Stimulated activated CD4-positive, alpha-beta T cell treated with anti-CD3 and anti-CD28 coated beads, Interleukin-2, amount 100 ng/mL, for 4 hours (primary cell): ENCODE data around the gene SHISA7.
"Not testable (repeated sequence)": the region's sequence is repeated elsewhere in the genome, so short reads cannot be mapped to it uniquely, and the experiment has no call there.

ENCODE experiments used
- DNase-seq: peaks from one replicate; pipeline ENCODE4 v3.0.0-alpha.2; 2020; ENCODE audit warnings: low read depth

SHISA7 gene

DNA sequence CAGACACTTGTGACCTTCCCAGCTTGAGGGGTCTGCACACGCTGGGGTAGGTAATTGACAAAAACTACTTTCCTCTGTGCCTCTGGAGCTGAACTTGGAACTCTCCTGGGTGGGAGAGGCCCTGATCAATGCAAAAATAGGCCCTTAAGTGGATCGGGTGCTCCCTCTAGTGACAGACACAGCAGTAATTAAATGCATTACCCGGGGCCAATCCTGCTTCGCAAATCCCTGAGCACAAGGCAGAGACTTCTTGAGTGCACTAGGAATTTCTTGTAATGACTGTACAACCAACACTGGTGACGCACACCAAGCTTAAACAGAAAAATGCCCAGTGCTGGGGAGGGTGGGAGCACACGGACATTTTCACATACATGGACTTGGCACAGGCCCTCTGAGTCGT lies 24.9 kb downstream of the SHISA7 start:
- peak; percentile 32 for DNase-seq

DNA sequence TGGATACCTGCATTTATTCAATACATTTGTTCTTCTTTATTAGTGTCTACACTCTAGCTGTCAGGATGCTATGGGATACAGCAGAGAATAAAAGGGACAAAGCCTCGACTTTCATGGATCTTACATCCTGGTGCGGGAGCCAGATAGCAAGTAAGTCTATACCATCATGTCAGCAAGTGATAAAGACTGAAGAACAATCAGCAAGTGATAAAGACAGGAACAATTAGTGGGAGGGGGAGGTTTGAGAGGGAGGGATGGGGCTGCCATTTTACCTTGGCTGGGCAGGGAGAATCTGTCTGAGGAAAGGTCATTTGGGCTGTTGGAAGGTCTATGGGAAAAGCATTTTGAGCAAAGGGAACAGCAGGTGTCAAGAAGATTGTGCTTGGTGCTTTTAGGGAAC lies 32.9 kb downstream of the SHISA7 start:
- DNase-seq, result no peak

DNA sequence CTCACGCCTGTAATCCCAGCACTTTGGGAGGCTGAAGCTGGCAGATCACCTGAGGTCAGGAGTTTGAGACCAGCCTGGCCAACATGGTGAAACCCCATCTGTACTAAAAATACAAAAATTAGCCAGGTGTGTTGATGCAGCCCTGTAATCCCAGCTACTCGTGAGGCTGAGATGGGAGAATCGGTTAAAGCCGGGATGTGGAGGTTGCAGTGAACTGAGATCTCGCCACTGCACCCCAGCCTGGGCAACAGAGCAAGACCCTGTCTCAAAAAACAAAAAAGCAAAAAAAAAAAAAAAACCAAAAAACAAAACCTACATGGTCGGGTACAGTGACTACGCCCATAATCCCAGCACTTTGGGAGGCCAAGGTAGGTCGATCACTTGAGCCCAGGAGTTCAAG lies 33.9 kb downstream of the SHISA7 start:
- not testable (repeated sequence) for DNase-seq

DNA sequence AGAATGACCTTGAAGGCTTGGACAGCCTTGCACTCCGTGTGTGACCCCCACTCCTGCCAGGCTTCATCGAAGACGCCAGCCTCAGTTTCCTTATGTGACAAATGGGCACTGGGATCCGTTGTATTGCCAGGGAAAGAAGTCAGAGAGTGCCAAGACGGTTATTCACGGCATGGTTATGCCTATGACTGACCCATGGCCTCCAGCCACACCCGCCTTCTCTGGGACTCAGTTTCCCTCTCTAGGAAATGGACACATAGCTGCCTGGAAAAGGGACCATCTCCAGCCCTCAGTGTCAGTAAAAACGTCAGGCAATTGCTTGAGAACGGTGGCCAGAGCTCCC lies 34.6 kb downstream of the SHISA7 start:
- no peak for DNase-seq

DNA sequence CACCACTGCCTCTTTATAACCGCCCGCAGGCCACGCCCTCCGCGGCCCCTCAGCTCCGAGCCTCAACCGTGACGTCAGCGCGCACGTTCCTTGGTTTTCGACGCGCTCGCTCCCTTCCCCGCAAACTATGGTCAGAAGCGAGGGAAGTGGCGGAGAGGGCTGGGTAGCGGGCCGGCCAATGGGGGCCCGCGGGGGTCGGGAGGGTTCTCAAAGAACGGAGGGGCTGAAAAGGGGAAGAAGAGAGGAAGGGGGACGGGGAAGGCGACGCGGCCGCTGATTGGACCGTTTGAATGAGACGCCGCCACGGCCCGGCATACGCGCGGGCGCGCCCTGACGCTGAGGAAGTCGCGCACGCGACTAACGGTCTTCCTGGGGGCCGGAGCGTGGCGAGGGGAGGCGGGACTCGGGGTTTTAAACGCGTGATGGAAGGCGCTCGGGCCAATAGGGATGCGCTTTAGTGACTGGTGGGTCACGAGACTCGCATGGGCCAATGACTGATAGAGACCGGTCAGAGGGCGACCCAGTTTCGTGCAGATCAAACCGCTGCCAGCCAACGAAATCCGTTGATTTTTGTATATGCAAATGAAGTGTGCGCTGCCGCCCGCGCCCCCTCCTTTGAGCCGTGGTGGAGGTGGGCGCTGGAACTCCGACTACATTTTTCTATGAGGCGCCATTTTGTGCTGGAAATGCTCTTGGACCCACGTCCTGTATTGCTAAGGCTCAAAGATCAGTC lies 35.1 kb downstream of the SHISA7 start:
- peak; percentile 95 for DNase-seq

DNA sequence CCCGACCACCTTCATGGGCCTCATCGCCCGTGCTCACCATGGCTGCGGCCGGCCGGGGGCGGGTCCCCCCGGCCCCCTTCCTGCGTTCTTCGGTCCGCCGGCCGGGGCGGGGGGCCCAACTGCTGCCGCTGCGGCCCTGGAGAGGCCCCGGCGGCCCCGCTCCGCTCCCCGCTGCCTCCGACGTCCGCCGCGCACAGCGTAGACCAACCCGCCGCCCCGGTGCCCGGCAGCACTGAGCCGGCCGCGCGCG lies 35.6 kb downstream of the SHISA7 start, which contains the start of gene UBE2S:
Gene UBE2S, minus strand, starts transcription at position 239 of the 250 bp plus-strand sequence. Its CDS starts 199 bp downstream, at position 40.
- DNase-seq, result not testable (repeated sequence)

DNA sequence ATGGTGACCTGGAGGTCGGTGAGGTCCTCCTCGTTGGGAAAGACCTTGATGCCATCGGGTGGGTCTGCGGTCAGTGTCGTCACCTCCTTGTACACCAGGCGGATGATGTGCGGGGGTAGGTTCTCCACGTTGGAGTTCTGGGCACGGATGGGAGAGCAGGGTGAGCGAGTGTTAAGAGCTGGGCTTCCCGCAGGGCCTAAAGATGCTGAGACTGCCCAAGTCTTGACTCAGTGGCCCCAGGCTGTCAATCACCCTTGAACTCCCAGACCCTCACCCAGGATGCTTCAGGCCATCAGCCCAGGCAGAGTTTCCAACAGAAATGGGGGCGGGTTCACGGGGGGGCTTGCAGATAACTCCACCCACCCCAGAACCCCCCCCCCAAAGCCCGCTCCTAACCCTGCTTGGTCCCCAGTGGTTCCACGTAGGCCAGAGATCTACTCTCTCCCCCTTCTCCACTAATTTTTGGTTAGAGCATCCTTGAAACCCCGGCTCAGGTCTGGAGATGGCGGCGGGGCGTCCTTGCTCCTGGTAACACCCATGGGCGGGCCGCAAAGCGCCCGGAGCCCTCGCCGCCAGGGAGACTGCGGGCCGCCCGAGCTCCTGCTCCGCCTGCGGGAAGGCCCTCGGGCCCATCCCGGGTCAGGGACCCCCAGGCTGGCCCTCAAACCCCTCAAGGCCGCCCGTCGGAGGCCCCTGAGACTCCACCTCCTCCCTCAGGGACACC lies 36.1 kb downstream of the SHISA7 start:
- DNase-seq, result no peak

DNA sequence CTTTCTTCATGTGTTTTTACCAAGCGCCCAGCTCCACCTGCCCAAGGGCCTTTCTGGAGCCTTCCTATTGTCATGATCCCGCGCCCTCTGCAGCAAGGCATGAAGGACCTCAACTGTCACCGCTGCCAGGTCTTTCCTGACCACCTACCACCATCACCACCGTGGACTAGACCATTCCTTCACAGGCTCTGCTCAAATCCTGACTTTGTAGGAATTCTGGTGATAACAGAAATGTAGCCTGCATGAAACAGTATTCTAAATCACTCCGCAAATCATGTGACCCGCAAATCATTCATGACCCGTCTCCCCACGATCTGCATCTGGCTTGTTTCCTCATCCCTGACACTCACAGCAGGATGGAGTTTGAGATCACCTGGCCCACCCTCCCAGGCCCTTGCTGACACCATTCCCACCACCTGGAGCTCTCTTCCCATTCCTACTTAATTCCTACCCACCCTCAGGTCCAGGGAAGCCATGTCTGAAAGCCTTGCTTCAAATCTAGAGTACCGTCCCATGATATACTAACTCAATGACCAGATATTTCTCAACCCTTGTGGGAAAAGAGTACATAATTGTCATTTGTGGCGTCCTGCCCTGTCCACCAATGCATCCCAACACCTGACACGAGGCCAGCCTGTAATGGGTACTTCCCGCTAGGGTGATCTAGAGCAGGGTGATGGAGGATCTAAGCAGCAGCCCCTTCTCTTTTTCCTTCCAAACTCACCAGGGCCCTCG lies 36.8 kb downstream of the SHISA7 start:
- no peak for DNase-seq

DNA sequence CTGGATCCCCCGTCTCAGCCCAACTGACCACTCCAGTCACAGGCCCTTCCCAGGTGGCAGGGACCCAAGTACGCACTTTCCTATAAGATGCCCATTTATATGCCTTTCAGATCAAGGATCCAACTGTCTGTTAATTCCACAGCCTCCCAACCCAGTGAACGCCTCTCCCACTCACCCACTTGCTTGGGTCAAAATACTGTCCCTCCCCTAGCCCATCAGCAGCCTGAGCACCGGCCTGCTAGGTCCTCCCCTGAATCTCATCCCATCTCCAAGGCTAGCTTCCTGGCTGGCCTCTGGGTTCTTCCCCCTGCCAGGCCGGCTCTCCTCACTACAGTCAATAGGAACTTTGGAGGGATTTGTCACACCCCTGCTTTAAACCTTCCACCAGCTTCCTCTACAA lies 37.5 kb downstream of the SHISA7 start:
- no peak for DNase-seq

DNA sequence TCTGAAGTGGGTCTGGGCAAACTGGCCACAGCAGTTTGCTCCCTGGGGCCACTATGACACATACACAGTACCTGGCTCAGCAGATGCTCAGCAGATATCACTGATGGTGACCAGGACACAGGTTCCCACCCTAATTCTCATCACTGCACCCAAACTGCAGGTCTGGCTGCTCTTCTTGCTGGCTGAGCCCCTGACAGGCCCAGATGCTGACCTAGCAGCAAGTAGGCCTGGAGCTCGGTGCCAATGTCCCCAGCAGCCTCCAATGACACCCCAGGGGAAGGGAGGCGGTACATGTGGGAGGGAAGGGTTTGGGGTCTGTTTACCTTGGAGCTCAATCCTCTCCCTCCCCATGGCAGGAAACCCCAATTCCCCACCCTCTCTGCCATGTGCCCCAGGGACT lies 40.6 kb downstream of the SHISA7 start:
- DNase-seq, result no peak

DNA sequence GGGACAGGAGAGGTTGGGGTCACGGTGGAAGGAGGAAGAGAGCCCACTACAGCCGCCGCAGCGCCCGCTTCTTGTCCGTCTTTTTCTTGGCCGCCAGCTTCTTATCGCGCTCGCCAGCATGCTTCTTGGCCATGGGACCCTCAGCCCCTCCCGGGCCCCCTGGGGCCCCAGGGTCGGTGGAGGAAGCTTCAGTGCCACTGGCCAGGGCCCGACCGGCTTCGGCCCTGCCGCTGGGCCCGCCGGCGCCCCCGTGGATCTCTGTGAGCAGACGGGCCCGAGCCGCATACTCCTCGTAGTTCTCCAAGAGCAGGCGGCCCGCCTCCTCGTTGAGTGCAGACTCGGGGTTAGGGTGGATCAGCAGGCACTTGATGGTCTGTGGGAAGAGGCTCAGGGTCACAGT lies 41.7 kb downstream of the SHISA7 start:
- DNase-seq, result not testable (repeated sequence)

DNA sequence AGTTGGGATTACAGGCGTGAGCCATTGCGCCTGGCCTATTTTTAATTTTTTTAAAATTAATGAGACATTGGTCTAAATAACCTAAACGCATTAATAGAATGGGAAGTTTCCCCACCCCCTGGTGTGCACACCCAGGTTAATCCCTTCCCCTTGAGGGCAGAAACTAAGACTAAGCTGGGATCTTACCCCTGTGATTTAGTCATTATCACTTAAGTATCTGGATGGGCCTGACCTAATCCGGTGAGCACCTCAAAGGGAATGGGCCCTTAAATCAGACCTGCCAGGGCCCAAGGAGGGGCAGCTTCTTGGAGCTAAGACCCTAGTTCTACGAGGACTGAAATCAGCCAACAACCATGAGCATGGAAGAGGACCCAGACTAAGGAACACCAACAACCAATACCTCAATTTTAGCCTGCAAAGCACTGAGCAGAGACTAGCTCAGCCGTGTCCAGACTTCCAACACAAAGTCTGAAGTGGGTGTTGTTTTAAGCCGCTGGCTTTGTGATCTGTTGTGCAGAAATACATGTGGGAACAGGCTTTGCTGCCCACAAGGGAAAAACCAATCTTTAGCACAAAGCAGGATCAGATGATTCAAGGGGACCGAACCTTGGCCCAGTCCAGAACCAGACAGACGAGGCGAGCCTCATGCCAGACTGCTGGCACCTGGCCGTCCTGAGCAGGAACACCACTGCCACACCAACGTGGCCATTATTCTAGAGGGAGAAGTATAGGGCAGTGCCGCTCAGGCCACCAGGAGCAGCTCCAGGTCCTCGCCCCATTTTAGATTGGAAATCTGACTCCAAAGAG lies 42.6 kb downstream of the SHISA7 start:
- DNase-seq, result no peak

DNA sequence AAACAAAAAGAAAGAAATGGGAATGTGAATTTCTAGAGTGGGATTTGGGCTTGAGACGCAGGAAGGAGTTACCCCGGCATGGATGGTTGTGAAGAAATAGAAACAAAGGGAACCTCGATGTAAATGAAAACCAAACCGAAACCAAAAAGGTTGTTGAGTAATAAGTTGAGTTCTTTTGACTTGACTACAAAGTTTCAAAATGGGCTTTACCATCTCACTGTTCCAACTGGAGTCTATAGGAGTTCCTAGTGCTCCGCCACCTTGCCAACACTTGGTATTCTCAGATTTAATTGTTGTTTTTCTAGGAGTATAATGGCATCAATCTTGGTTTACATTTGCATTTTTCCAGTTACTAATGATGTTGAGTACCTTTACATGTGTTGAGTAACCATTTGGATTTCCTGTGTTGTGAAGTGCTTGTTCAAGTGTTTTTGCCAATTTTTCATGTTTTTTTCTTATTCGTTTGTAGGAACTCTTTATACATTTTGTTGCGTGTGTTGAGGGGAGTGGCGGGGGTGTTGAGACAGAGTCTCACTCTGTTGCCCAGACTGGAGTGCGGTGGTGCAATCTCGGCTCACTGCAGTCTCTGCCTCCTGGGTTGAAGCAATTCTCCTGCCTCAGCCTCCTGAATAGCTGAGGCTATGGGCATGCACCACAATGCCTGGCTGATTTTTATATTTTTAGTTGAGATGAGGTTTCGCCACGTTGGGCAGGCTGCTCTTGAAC lies 44.7 kb downstream of the SHISA7 start:
- no peak for DNase-seq

DNA sequence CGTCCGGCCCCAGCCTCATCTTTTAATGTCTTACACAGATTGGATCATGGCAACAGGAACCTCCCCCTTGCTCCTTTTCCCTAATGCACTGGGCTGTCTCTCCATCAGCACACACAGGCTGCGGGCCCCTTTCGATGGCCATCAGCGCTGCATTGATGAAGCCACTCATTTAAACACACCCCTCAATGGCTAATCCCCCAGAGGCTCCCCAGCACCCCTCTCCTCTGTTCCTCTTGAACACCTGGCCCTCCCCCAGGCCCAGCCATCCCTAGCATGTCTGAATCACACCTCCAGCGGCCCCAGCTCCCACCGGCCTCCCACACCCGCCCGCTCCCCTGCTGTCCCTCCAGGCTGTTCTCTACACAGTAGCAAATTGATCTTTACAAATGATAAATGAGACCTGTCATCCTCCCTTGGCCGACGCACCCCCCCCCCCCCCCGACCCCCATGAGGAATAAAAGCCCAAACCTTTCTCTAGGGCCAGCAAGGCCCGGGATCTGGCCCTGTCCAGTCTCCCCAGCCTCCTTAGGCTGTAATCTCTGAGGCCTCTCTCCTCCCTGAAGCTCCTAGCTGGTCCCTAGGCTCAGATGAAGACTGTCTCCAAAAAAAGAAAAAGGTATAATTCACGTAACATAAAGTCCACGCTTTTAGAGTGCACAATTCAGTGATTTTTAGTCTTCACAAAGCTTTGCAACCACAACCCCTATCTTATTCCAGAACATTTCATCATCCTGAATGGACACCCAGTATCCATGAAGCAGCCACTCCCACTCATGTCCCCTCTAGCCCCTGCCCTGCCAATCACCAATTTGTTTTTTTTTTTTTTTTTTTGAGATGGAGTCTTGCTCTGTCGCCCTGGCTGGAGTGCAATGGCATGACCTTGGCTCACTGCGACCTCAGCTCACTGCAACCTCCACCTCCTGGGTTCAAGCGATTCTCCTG lies 50.0 kb downstream of the SHISA7 start:
- DNase-seq, result no peak

DNA sequence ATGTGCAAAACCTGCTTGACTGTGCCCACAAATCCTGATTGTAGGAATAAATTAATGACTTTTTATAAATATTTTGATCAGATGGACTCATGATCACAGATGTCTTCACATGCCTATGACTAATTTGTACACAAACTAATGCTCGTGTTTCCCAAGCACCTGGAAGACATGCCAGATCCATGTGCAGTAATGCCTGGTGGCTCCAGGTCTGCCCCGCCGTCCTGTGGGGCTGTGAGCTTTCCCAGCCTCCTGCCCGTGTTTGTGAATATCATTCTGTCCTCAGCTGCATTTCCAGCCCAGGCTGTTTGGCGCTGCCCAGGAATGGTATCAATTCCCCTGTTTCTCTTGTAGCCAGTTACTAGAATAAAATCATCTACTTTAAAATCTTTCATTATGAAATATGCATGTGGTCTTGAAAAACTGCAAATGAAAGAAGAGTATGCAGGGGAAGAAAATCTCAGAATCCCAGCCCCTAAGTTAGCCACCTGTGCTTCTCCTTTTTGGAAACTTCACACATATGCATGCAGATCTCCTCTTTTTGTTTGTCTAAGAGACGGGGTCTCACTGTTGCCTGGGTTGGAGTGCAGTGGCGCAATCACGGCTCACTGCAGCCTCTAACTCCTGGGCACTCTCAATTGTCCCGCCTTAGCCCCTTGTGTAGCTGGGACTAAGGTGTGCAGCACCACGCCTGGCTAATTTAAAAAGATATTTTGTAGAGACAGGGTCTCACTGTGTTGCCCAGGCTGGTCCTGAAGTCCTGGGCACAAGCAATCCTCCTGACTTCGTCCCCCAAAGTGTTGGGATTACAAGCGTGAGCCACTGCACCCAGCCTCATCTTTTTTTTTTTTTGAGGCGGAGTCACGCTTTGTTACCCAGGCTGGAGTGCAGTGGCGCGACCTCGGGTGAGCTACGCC lies 51.1 kb downstream of the SHISA7 start:
- no peak for DNase-seq

DNA sequence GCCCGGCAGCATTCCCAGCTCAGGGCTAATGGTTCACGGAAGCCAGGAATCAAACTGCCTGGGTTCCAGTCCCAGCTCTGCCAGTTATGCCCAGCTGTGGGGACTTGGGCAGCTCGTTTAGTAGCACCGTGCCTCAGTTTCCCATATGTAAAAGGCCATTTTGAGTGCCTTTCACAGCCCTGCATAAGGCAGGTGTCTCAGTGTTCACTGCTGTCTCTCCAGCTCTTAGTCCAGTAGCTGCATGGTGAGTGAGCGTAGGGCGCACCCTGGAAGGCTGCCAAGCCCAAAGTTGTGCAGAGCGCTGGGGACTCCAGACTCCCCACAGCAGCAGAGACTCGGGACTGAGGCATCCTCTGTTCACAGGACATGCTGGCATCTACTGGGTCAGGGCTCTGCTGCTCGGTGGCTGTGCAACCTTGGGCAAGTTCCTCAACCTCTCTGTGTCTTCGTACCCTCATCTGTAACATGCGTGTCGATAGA lies 51.9 kb downstream of the SHISA7 start:
- no peak for DNase-seq

DNA sequence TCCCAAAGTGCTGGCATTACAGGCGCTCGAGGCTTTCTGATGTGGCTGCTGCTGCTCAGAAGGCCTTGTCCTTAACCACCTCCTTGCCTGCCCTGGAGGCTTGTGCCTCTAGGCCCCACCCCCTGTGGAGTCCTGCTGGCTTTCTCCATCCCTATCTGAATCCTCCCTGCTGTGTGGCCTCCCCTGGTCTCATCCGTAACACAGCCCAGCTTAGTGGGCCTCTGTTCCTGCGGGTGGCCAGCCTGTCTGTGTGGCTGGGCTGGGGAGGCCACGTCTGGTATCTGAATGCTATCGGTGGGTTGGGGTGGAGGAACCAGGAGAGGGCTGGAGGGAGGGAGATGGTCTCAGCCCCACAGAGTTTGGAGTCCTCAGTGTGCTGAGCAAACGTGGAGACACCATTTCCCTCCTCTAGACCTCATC lies 52.6 kb downstream of the SHISA7 start:
- no peak for DNase-seq

DNA sequence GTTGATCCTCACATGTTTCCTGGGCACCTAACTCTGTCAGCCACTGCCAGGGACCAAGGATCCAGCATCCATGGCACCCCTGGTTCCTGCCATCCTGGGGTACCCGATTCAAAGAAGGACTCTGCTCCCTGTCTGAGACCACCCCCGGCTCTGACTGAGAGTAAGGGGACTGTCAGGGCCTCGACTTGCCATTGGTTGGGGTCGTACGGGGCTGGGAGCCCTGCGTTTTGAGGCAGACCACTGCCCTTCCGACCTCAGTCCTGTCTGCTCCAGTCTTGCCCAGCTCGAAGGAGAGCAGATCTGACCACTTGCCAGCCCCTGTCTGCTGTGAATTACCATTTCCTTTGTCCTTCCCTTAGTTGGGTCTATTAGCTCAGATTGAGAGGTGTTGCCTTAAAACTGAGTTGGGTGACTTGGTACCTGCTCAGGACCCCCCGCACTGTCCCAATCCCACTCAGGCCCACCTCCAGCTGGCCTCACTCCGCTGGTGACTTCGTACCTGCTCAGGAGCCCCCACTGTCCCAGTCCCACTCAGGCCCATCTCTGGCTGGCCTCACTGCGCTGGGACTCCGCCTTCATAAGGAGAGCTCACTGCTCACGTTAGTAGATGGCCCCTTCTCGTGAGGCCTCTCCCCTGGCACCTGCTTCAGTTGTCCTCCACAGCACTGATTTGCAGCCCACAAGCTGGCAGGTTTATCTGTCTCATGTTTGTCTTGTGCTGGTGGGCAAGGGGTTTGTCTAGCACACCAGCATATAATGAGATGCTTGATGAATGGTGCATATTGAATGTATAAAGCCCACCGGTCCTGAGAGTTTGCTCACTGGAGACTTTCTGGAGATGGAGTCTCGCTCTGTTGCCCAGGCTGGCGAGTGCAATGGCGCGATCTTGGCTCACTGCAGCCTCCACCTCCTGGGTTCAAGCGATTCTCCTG lies 53.4 kb downstream of the SHISA7 start:
- no peak for DNase-seq
